H1 (cell line): ENCODE results near the gene CHAC2. TPM values are rescaled to one million over a fixed set of nuclear protein-coding genes. Genes with fewer than 3 reads are reported as not detected.

Experiments used
- ATF2 ChIP-seq: IDR thresholded peaks from 2 replicates; pipeline ENCODE4 v1.6.1; 2012; ENCODE audit warnings: low read length, inconsistent platforms
- EP300 ChIP-seq, 2 experiments: IDR thresholded peaks; 1 replicate in 1 of 2; 2 replicates in 1 of 2; pipeline ENCODE4 v1.6.1; 2011 to 2012; ENCODE audit warnings: low read depth in 2 of 2, low read length in 2 of 2, mild to moderate bottlenecking in 2 of 2, borderline replicate concordance in 1 of 2, inconsistent platforms in 1 of 2, moderate library complexity in 1 of 2
- MAX ChIP-seq: IDR thresholded peaks from 2 replicates; pipeline ENCODE4 v1.6.1; 2012; ENCODE audit warnings: inconsistent platforms
- POU5F1 ChIP-seq: IDR thresholded peaks from 2 replicates; pipeline ENCODE4 v1.6.1; 2011; ENCODE audit warnings: low read depth, mild to moderate bottlenecking, low read length, moderate library complexity
- SUZ12 ChIP-seq: fragments of 200-600 bp; sonication (generic); IDR thresholded peaks from 2 replicates; pipeline ENCODE4 v1.6.1; 2012; ENCODE audit warnings: mild to moderate bottlenecking, inconsistent platforms, low read length, moderate library complexity, mixed read lengths
- YY1 ChIP-seq: IDR thresholded peaks from 2 replicates; pipeline ENCODE4 v1.6.1; 2011; ENCODE audit warnings: low read depth, mild to moderate bottlenecking, low read length
- polyA plus RNA-seq, 7 experiments: library from polyadenylated mRNA; depleted of rRNA in 3 of 7; stranded (reverse) in 5 of 7; unstranded in 2 of 7; fragments of >200 nt in 5 of 7; fragments of 200-250 nt in 2 of 7; gene quantifications; 1 replicate in 5 of 7; 2 replicates in 1 of 7; 4 replicates in 1 of 7; pipeline versions ENCODE4 v1.2.1 to v1.2.3, GENCODE V29; 2011 to 2013; ENCODE audit warnings: missing spikeins in 2 of 7, mixed read lengths in 2 of 7
- total RNA-seq: library from RNA; stranded (reverse); fragmentation: NEBNext Ultra II Directional; extraction: Animal tissue kit (Norgen Biotek cat#: 25700); gene quantifications from 2 replicates; pipeline ENCODE4 v1.2.1, GENCODE V29; 2021

The CHAC2 gene
- total and polyA plus RNA-seq, 2 of the 8 experiments (the other 6 are each of a cell fraction or from before 2014, with no cell fraction given), result 5.4 to 11.2 TPM

- TF ChIP-seq ATF2 (no peak), YY1 (no peak), SUZ12 (no peak), MAX (no peak), POU5F1 (no peak), EP300 (IDR thresholded peaks at IDR 0.05; ENCODE audit: borderline replicate concordance in 1 of 2, low read depth in 2 of 2, low read length in 2 of 2) (no peak)
- TF ChIP-seq, all 59 proteins: peak for 0
Observed at GRCh38 chr2:53744395-53745065, 23.1 kb upstream of the CHAC2 start (continued).
